Measurements from ENCODE around the gene TXNIP. TPM values are rescaled to one million over a fixed set of nuclear protein-coding genes. Genes with fewer than 3 reads are reported as not detected.
"Not testable (repeated sequence)": the region's sequence is repeated elsewhere in the genome, so short reads cannot be mapped to it uniquely, and the experiment has no call there.

The TXNIP gene
- polyA plus RNA-seq, 1 of the 3 experiments (the other 2 are of a cell fraction), result 44.6 TPM

- H2AFZ ChIP-seq (ENCODE audit: low read depth); H3K27ac ChIP-seq (ENCODE audit: low read depth in 2 of 2, low read length in 1 of 2); H3K27me3 ChIP-seq (ENCODE audit: insufficient read depth); H3K9ac ChIP-seq; H3F3A ChIP-seq (replicated peaks; ENCODE audit: insufficient read depth); H3K79me2 ChIP-seq (ENCODE audit: insufficient read depth); H3K36me3 ChIP-seq (replicated peaks in 1 of 2; ENCODE audit: control insufficient read depth in 1 of 2, insufficient read depth in 2 of 2, low read length in 1 of 2); H3K4me2 ChIP-seq; H3K4me3 ChIP-seq (ENCODE audit: low read depth in 2 of 2, low read length in 1 of 2); DNase-seq; H3K9me3 ChIP-seq; POLR2A ChIA-PET; H4K20me1 ChIP-seq (ENCODE audit: insufficient read depth); H3K4me1 ChIP-seq (ENCODE audit: control insufficient read depth in 1 of 2, insufficient read depth in 2 of 2, low read depth in 1 of 2, low read length in 1 of 2); H3K9me2 ChIP-seq: not testable (repeated sequence)
- WGBS (ENCODE audit: low lambda C conversion rate), result 49% methylated on average over 2 of the region's 2 CpGs
- CTCF ChIA-PET, result interaction anchor here (1.0 to 2.1 kb wide), 4 partner anchors 10 to 140 kb away, joined by 3 to 6 read pairs (median 4); partner anchors contain the start of gene ANKRD35
Observed at GRCh38 chr1:146025787-146026495, 29.6 kb upstream of the TXNIP start.

GRCh38 chr1:146022403-146023127, 26.2 kb upstream of the TXNIP start:
- no peaks in the 10 kb centered on the region for H3K36me3 ChIP-seq (replicated peaks in 1 of 2; ENCODE audit: control insufficient read depth in 1 of 2, insufficient read depth in 2 of 2, low read length in 1 of 2)
- no peaks in the 10 kb centered on the region for H3K9me2 ChIP-seq
- H3K27me3 ChIP-seq (ENCODE audit: insufficient read depth), result no peaks in the 10 kb centered on the region
- no peak overlapping the region for H3K9ac ChIP-seq
- H3K9me3 ChIP-seq, result no peaks in the 10 kb centered on the region
- no peak overlapping the region for H2AFZ ChIP-seq (ENCODE audit: low read depth)
- H3F3A ChIP-seq (replicated peaks; ENCODE audit: insufficient read depth), result no peaks in the 10 kb centered on the region
- no peak overlapping the region for H3K4me2 ChIP-seq
- DNase-seq, result no peak
- no peaks in the 10 kb centered on the region for H3K79me2 ChIP-seq (ENCODE audit: insufficient read depth)
- ChIA-PET CTCF (interaction anchor here (0.7 to 2.7 kb wide), 5 partner anchors 10 to 177 kb away, joined by 3 to 10 read pairs (median 7); partner anchors contain the start of gene NUDT17), POLR2A (no interaction called here)
- no peaks in the 10 kb centered on the region for H4K20me1 ChIP-seq (ENCODE audit: insufficient read depth)
- 43% methylated on average over 7 of the region's 7 CpGs for WGBS (ENCODE audit: low lambda C conversion rate)
- peaks cover 0 to 9% of the 10 kb centered on the region in 2 experiments; a peak in 3 of 4 replicates for H3K4me1 ChIP-seq (ENCODE audit: control insufficient read depth in 1 of 2, insufficient read depth in 2 of 2, low read depth in 1 of 2, low read length in 1 of 2)
- no peak overlapping the region for H3K27ac ChIP-seq (ENCODE audit: low read depth in 2 of 2, low read length in 1 of 2)
- no peak overlapping the region for H3K4me3 ChIP-seq (ENCODE audit: low read depth in 2 of 2, low read length in 1 of 2)
- no peak for TF ChIP-seq EP300 (IDR thresholded peaks at IDR 0.05; ENCODE audit: borderline replicate concordance in 1 of 2, low read depth in 1 of 2, low read length in 1 of 2)
- TF ChIP-seq FOXM1 (IDR thresholded peaks at IDR 0.05; ENCODE audit: low read depth), result no peak
- no peak for TF ChIP-seq ZBTB33 (IDR thresholded peaks at IDR 0.05; ENCODE audit: borderline replicate concordance, low read depth)
- no peak for TF ChIP-seq MXI1 (IDR thresholded peaks at IDR 0.05; ENCODE audit: low read depth, low read length)
- no peak for TF ChIP-seq REST (IDR thresholded peaks at IDR 0.05; ENCODE audit: low read depth, low read length)
- TF ChIP-seq MAX (IDR thresholded peaks at IDR 0.05; ENCODE audit: low read depth), result no peak
